HEK293 (cell line): Measurements from ENCODE around the gene ALDH1B1.

Experiments used
- GLI4 ChIP-seq: fragments of 450-650 bp; formaldehyde crosslinking; IDR thresholded peaks from 2 replicates; pipeline ENCODE4 v1.5.1; 2016; ENCODE audit warnings: missing biosample characterization, missing genetic modification characterization
- KLF1 ChIP-seq: fragments of 450-650 bp; formaldehyde crosslinking; IDR thresholded peaks from 2 replicates; pipeline ENCODE4 v1.5.1; 2016; ENCODE audit warnings: missing biosample characterization, missing genetic modification characterization
- ZNF174 ChIP-seq: fragments of 450-650 bp; formaldehyde crosslinking; IDR thresholded peaks from 2 replicates; pipeline ENCODE4 v1.5.0; 2017; ENCODE audit warnings: missing biosample characterization, mild to moderate bottlenecking, missing genetic modification characterization
- ZNF501 ChIP-seq: fragments of 450-650 bp; formaldehyde crosslinking; IDR thresholded peaks from 2 replicates; pipeline ENCODE4 v1.5.1; 2016; ENCODE audit warnings: missing biosample characterization, missing genetic modification characterization
- ZNF549 ChIP-seq: fragments of 450-650 bp; IDR thresholded peaks from 2 replicates; pipeline ENCODE4 v1.5.1; 2018; ENCODE audit warnings: missing biosample characterization, missing genetic modification characterization, mild to moderate bottlenecking, inconsistent platforms, moderate library complexity
- TF ChIP-seq, protein P1 (sequence below): fragments of 450-650 bp; formaldehyde crosslinking; IDR thresholded peaks from 2 replicates; pipeline ENCODE4 v1.5.1; 2016; ENCODE audit warnings: missing biosample characterization, missing genetic modification characterization

DNA sequence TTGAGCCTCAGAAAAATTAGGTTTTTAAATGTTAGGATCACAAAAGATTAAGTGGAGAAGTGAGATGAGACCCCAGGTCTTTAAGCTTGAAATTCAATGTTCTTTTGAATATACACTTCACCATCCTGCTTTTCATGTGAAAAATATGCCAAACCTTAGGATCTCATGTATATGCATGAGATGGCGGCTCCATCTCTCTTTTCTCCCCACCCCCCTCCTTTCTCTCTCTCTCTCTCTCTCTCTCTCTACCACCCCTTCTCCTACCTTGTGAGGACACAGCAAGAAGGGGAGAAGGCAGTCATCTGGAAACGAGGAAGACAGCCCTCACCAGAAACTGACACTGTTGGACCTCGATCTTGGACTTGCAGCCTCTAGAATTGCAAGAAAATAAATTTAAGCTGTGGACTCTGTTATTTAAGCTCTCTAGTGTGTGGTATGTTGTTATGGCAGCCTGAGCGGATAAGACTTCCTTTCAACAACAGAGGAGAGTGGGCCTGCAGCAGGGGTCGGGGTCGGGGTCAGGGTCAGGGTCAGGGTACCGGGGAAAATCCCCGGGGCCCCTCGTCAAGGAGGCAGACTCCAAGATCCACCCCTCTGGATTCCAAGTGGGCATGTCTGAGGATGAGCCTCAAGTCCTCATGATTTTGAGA lies 16.4 kb upstream of the ALDH1B1 start:
- TF ChIP-seq, protein P1, sequence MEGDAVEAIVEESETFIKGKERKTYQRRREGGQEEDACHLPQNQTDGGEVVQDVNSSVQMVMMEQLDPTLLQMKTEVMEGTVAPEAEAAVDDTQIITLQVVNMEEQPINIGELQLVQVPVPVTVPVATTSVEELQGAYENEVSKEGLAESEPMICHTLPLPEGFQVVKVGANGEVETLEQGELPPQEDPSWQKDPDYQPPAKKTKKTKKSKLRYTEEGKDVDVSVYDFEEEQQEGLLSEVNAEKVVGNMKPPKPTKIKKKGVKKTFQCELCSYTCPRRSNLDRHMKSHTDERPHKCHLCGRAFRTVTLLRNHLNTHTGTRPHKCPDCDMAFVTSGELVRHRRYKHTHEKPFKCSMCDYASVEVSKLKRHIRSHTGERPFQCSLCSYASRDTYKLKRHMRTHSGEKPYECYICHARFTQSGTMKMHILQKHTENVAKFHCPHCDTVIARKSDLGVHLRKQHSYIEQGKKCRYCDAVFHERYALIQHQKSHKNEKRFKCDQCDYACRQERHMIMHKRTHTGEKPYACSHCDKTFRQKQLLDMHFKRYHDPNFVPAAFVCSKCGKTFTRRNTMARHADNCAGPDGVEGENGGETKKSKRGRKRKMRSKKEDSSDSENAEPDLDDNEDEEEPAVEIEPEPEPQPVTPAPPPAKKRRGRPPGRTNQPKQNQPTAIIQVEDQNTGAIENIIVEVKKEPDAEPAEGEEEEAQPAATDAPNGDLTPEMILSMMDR (tag by site-specific recombination) = no peak
- TF ChIP-seq ZNF501 (no peak), ZNF549 (tag by site-specific recombination) (no peak), ZNF174 (tag by site-specific recombination) (no peak), GLI4 (tag by site-specific recombination) (no peak), KLF1 (tag by site-specific recombination) (no peak)
